ENCODE data around the gene IFIH1.

The IFIH1 gene

DNA sequence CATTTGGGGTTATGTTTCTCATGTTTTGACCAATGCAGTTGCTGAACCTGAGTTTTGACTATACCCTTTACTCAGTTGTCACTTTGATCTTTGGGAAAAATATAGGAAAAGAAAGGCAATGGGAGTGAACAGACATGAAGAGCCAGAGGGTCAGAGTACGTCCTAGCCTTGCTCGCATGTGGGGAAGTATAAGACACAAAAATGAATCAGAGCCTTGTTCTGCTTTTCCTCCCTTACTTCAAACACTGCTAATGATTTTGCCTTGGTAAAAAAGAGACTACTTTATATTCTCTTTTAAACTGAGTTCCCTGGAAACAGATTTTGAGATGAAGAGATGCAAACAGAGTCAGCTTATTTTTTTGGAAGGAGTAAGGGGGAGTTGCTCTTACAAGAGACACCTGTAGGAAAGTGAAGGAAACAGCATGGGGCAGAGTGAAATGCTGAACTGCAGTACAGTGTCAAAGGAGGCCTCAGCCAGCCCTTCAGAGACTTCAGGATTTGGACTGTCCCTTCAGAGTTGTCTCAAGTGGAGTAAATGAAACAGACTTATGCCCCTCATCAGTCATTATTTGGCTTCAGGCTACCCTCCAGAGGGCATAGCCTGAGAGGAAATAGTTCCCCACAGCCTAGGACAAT is 64.1 kb downstream of the IFIH1 start:
- H3K9me3 Mint-ChIP-seq (ENCODE audit: low read depth), result no peaks in the 10 kb centered on the region

GRCh38 chr2:162253435-162253834 is 65.0 kb downstream of the IFIH1 start:
- Mint-ChIP-seq H3K27ac (no peak overlapping the region), H3K4me3 (no peak overlapping the region), H3K27me3 (peaks cover 8% of the 10 kb centered on the region), H3K36me3 (peaks cover 3% of the 10 kb centered on the region), H3K4me1 (ENCODE audit: low read depth) (no peaks in the 10 kb centered on the region), H3K9me3 (ENCODE audit: low read depth) (no peaks in the 10 kb centered on the region)

More for the DNA sequence above, 64.1 kb downstream of the IFIH1 start:
- Mint-ChIP-seq H3K4me3 (no peak overlapping the region), H3K27me3 (peaks cover 7% of the 10 kb centered on the region), H3K4me1 (ENCODE audit: low read depth) (no peaks in the 10 kb centered on the region), H3K36me3 (peaks cover 2% of the 10 kb centered on the region), H3K27ac (no peak overlapping the region)

- Mint-ChIP-seq H3K27ac (no peak overlapping the region), H3K4me1 (ENCODE audit: low read depth) (no peaks in the 10 kb centered on the region), H3K4me3 (no peak overlapping the region), H3K9me3 (ENCODE audit: low read depth) (no peaks in the 10 kb centered on the region), H3K36me3 (peaks cover 3% of the 10 kb centered on the region), H3K27me3 (peaks cover 7% of the 10 kb centered on the region)
These were observed 66.3 kb downstream of the IFIH1 start for GRCh38 chr2:162252153-162252552.

DNA sequence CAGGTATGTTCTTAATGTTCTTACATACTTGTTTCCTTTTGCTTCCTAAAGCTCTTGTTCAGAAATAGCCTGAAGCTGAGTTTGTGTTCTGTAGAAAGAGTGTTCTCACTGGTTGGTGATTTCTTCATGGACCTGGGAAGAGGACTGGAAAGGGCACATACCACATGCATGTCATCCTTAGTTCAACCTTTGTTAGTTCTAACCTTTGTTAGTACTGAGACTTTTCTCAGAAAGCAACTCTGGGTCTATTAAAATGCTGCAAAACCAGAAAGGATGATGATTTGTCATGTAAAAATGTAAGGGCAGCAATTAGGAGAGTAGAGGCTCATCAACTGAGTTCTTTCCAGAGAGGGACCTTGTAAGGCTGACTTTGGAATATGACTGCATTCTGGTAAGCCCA is 72.7 kb downstream of the IFIH1 start:
- H3K27me3 Mint-ChIP-seq, result peaks cover 21% of the 10 kb centered on the region
- no peak overlapping the region for H3K4me3 Mint-ChIP-seq
- H3K9me3 Mint-ChIP-seq (ENCODE audit: low read depth), result no peaks in the 10 kb centered on the region
- peaks cover 3% of the 10 kb centered on the region for H3K36me3 Mint-ChIP-seq
- H3K27ac Mint-ChIP-seq, result no peak overlapping the region
- no peaks in the 10 kb centered on the region for H3K4me1 Mint-ChIP-seq (ENCODE audit: low read depth)

- H3K27me3 Mint-ChIP-seq, result peaks cover 26% of the 10 kb centered on the region
- H3K9me3 Mint-ChIP-seq (ENCODE audit: low read depth), result no peaks in the 10 kb centered on the region
- H3K36me3 Mint-ChIP-seq, result peaks cover 3% of the 10 kb centered on the region
- H3K4me3 Mint-ChIP-seq, result no peak overlapping the region
- no peak overlapping the region for H3K27ac Mint-ChIP-seq
- no peaks in the 10 kb centered on the region for H3K4me1 Mint-ChIP-seq (ENCODE audit: low read depth)
These were observed 73.4 kb downstream of the IFIH1 start for GRCh38 chr2:162245061-162245460.

GRCh38 chr2:162244541-162245031 is 73.9 kb downstream of the IFIH1 start:
- no peak overlapping the region for H3K4me3 Mint-ChIP-seq
- H3K4me1 Mint-ChIP-seq (ENCODE audit: low read depth), result no peaks in the 10 kb centered on the region
- peaks cover 3% of the 10 kb centered on the region for H3K36me3 Mint-ChIP-seq
- no peak overlapping the region for H3K27ac Mint-ChIP-seq
- H3K9me3 Mint-ChIP-seq (ENCODE audit: low read depth), result no peaks in the 10 kb centered on the region
- H3K27me3 Mint-ChIP-seq, result peaks cover 28% of the 10 kb centered on the region

GRCh38 chr2:162243715-162244114 is 74.8 kb downstream of the IFIH1 start:
- H3K27me3 Mint-ChIP-seq, result peaks cover 26% of the 10 kb centered on the region

GRCh38 chr2:162243294-162243693 is 75.2 kb downstream of the IFIH1 start, which contains the start of gene FAP:
TSS of gene FAP (minus strand) at chr2:162243445. CDS start at chr2:162243327, 118 bp downstream.
- Mint-ChIP-seq H3K27ac (no peak within 1 kb of the TSS), H3K9me3 (ENCODE audit: low read depth) (no peaks in the 10 kb centered on the region), H3K27me3 (peaks cover 26% of the 10 kb centered on the region), H3K4me3 (no peak within 1 kb of the TSS), H3K4me1 (ENCODE audit: low read depth) (no peaks in the 10 kb centered on the region), H3K36me3 (no peaks in the 10 kb centered on the region)

More at GRCh38 chr2:162243715-162244114, 74.8 kb downstream of the IFIH1 start:
- Mint-ChIP-seq H3K27ac (no peak overlapping the region), H3K36me3 (no peaks in the 10 kb centered on the region), H3K4me1 (ENCODE audit: low read depth) (no peaks in the 10 kb centered on the region), H3K9me3 (ENCODE audit: low read depth) (no peaks in the 10 kb centered on the region), H3K4me3 (no peak overlapping the region)

- H3K27ac Mint-ChIP-seq, result no peak overlapping the region
- H3K36me3 Mint-ChIP-seq, result no peaks in the 10 kb centered on the region
- H3K27me3 Mint-ChIP-seq, result peaks cover 26% of the 10 kb centered on the region
- H3K4me3 Mint-ChIP-seq, result no peak overlapping the region
- no peaks in the 10 kb centered on the region for H3K4me1 Mint-ChIP-seq (ENCODE audit: low read depth)
- no peaks in the 10 kb centered on the region for H3K9me3 Mint-ChIP-seq (ENCODE audit: low read depth)
These were observed 75.8 kb downstream of the IFIH1 start for GRCh38 chr2:162242586-162243280.

GRCh38 chr2:162241571-162241970 is 76.9 kb downstream of the IFIH1 start:
- Mint-ChIP-seq H3K4me1 (ENCODE audit: low read depth) (no peaks in the 10 kb centered on the region), H3K4me3 (no peak overlapping the region), H3K27me3 (peaks cover 26% of the 10 kb centered on the region), H3K27ac (no peak overlapping the region), H3K9me3 (ENCODE audit: low read depth) (no peaks in the 10 kb centered on the region), H3K36me3 (no peaks in the 10 kb centered on the region)

DNA sequence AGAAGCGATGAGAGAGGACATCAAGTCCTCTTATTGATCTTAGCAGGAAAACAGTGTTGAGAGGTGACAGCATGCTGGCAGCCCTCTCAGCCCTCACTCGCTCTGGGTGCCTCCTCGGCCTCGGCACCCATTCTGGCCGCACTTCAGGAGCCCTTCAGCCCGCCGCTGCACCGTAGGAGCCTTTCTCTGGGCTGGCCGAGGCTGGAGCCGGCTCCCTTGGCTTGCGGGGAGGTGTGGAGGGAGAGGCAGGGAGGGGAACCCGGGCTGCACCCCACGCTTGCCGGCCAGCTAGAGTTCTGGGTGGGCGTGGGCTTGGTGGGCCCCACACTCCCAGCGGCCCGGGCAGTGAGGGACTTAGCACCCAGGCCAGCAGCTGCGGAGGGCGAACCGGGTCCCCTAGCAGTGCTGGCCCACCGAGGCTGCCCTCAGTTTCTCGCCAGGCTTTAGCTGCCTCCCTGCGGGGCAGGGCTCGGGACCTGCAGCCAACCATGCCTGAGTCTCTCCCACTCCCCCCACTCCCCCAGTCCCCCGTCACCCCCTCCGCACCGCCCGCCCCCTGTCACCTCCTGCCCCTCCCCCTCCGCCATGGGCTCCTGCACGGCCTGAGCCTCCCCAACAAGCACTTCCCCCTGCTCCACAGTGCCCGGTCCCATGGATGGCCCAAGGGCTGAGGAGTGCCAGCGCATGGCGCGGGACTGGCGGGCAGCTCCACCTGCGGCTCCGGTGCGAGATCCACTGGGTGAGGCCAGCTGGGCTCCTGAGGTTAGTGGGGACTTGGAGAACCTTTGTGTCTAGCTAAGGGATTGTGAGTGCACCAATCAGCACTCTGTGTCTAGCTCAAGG is 83.6 kb downstream of the IFIH1 start:
- no peaks in the 10 kb centered on the region for H3K36me3 Mint-ChIP-seq
- no peaks in the 10 kb centered on the region for H3K4me1 Mint-ChIP-seq (ENCODE audit: low read depth)
- H3K27ac Mint-ChIP-seq, result no peak overlapping the region
- peaks cover 3% of the 10 kb centered on the region for H3K9me3 Mint-ChIP-seq (ENCODE audit: low read depth)
- H3K4me3 Mint-ChIP-seq, result no peak overlapping the region
- H3K27me3 Mint-ChIP-seq, result peaks cover 20% of the 10 kb centered on the region

DNA sequence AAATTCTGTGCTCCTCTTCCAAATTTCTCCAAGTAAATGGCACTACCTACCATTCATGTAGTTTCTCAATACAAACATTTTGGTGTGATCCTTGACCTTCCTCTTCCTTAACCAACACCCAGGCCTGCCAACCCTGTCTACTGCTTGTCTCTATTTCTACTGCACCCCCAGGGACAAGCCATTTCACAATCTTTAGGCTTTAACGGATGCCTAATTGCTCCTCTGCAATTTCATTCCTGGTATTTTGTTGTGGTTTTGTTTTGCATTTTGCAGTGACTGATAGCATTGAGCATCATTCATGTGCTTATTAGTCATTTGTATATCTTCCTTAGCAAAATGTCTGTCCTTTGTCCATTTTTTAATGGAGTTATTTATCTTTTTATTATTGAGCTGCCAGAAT is 85.3 kb downstream of the IFIH1 start:
- Mint-ChIP-seq H3K4me3 (no peak overlapping the region), H3K36me3 (no peaks in the 10 kb centered on the region), H3K4me1 (ENCODE audit: low read depth) (no peaks in the 10 kb centered on the region), H3K9me3 (ENCODE audit: low read depth) (peaks cover 3% of the 10 kb centered on the region), H3K27me3 (peaks cover 17% of the 10 kb centered on the region), H3K27ac (no peak overlapping the region)

GRCh38 chr2:162232671-162233070 is 85.8 kb downstream of the IFIH1 start:
- Mint-ChIP-seq H3K36me3 (no peaks in the 10 kb centered on the region), H3K27me3 (peaks cover 17% of the 10 kb centered on the region), H3K9me3 (ENCODE audit: low read depth) (peaks cover 3% of the 10 kb centered on the region), H3K27ac (no peak overlapping the region), H3K4me3 (no peak overlapping the region), H3K4me1 (ENCODE audit: low read depth) (no peaks in the 10 kb centered on the region)

GRCh38 chr2:162232027-162232426 is 86.5 kb downstream of the IFIH1 start:
- Mint-ChIP-seq H3K4me1 (ENCODE audit: low read depth) (no peaks in the 10 kb centered on the region), H3K36me3 (no peaks in the 10 kb centered on the region), H3K4me3 (no peak overlapping the region), H3K27me3 (peaks cover 17% of the 10 kb centered on the region), H3K27ac (no peak overlapping the region), H3K9me3 (ENCODE audit: low read depth) (peaks cover 3% of the 10 kb centered on the region)

- H3K27ac Mint-ChIP-seq, result no peak overlapping the region
- H3K27me3 Mint-ChIP-seq, result peaks cover 11% of the 10 kb centered on the region
- H3K36me3 Mint-ChIP-seq, result no peaks in the 10 kb centered on the region
- peaks cover 2% of the 10 kb centered on the region for H3K9me3 Mint-ChIP-seq (ENCODE audit: low read depth)
- H3K4me1 Mint-ChIP-seq (ENCODE audit: low read depth), result no peaks in the 10 kb centered on the region
- no peak overlapping the region for H3K4me3 Mint-ChIP-seq
These were observed 87.7 kb downstream of the IFIH1 start for GRCh38 chr2:162230761-162231160.

All from activated naive CD8-positive, alpha-beta T cell (primary cell).